Ovary (tissue), 9 donors: ENCODE results near the gene IQGAP1. TPM values are rescaled to one million over a fixed set of nuclear protein-coding genes. Genes with fewer than 3 reads are reported as not detected.

Experiments used
- DNase-seq, 5 donors: peaks; one replicate each; pipeline ENCODE4 v3.0.0-alpha.2; 2019 to 2020
- H3K27ac ChIP-seq, 2 donors: fragments of 200-600 bp; one replicate each; pipeline versions ENCODE4 v1.5.1 to v1.8.0; 2019 to 2022
- H3K27me3 ChIP-seq: fragments of 200-600 bp; one replicate; pipeline ENCODE4 v1.8.0; 2022
- H3K36me3 ChIP-seq: fragments of 200-600 bp; sonication (generic); one replicate; pipeline ENCODE4 v1.5.1; 2019
- H3K4me1 ChIP-seq: one replicate; pipeline ENCODE4 v1.8.1; 2013; ENCODE audit warnings: mild to moderate bottlenecking, moderate library complexity; ENCODE audit not compliant: insufficient read depth
- H3K4me3 ChIP-seq: fragments of 200-600 bp; sonication (generic); one replicate; pipeline ENCODE4 v1.5.1; 2017
- H3K9me3 ChIP-seq, 2 donors: fragments of 200-600 bp in 1 of 2; sonication (generic) in 1 of 2; one replicate each; pipeline versions ENCODE4 v1.5.1 to v1.8.1; 2013 to 2019; ENCODE audit warnings: mild to moderate bottlenecking in 1 of 2, moderate library complexity in 1 of 2
- CTCF ChIP-seq, 3 donors: fragments of 450-650 bp in 2 of 3; fragments of 200-600 bp in 1 of 3; IDR thresholded peaks; one replicate each; pipeline versions ENCODE4 v1.5.1 to v1.8.0; 2016 to 2022; ENCODE audit warnings: antibody characterized with exemption in 3 of 3, mild to moderate bottlenecking in 1 of 3
- EP300 ChIP-seq: sonication (generic); formaldehyde crosslinking; IDR thresholded peaks from one replicate; pipeline ENCODE4 v1.6.1; 2017; ENCODE audit warnings: antibody characterized with exemption
- POLR2A ChIP-seq: fragments of 450-650 bp; IDR thresholded peaks from one replicate; pipeline ENCODE4 v1.6.1; 2017; ENCODE audit warnings: antibody characterized with exemption, mild to moderate bottlenecking, moderate library complexity
- WGBS, 3 donors: extraction: QIAGEN DNeasy Blood & Tissue Kit in 1 of 3; methylation state at CpG; one replicate each; pipeline versions ENCODE4 v1.1.5 to v1.1.7; 2013 to 2017; 5-methylcytosine and 5-hydroxymethylcytosine counted together
- intact Hi-C, 4 donors: fragments of 100-400 bp; cut with DNase I; formaldehyde crosslinking; loops; one replicate each; pipeline versions ENCODE4 v1.11.0 to v1.15.1; 2022 to 2023
- polyA plus RNA-seq, 2 donors: library from polyadenylated mRNA; stranded (reverse); fragments of 200-250 nt in 1 of 2; fragments of 350-450 nt in 1 of 2; fragmentation: Illumina TruSeq in 1 of 2; extraction: RNeasy Lipid Tissue Mini Kit (QIAGEN cat#74804) in 1 of 2; gene quantifications; one replicate each; pipeline ENCODE4 v1.2.3, GENCODE V29; 2013 to 2014
- total RNA-seq, 7 donors: library from RNA; depleted of rRNA in 2 of 7; stranded (reverse); fragments of >200 nt in 2 of 7; fragmentation: NEBNext Ultra II Directional in 3 of 7; extraction: Animal tissue kit (Norgen Biotek cat#: 25700) in 3 of 7; gene quantifications; one replicate each; pipeline versions ENCODE4 v1.1.0 to v1.2.4, GENCODE V29; 2016 to 2023
- donor health status: DM: no; HTN: no; CAD: no; lungs with moderate emphysema.
- donor health status: DM: no; HTN: no; CAD: no.
- donor health status: Bipolar disorder and iron deficiency.
- donor health status: DM: yes; HTN: yes; CAD: no.
- donor health status: DM: no; HTN: no; CAD: no.
- donor health status: DM: yes; HTN: yes; CAD: no.

The IQGAP1 gene
- total and polyA plus RNA-seq, 9 donors, result 68.1 to 173 (median 108) TPM

DNA sequence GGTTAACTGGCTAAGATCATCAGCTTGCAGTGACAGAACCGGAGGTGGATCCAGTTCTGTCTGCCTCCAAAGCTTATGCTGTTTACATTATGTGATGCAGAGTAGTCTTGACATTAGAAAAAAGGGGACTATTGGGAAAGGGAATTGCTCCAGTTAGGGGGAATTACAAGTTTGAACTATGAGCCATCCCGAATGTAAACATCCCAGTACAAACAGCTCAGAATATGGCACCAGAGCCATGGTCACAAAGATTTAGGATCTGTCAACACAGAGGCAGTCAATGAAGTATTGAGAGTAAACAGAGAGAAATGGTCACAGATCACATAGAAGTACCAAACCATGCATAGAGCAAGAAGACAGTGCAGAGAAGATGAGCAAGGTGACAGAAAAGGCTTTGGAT lies 101.9 kb downstream of the IQGAP1 start:
- no peaks in the 10 kb centered on the region for H3K36me3 ChIP-seq
- no peak overlapping the region for H3K27ac ChIP-seq
- H3K4me3 ChIP-seq, result no peak overlapping the region
- WGBS, 3 donors, result 90 to 93% (median 91%) methylated on average over 2 of the region's 2 CpGs
- TF ChIP-seq CTCF (IDR thresholded peaks at IDR 0.05) (no peak), POLR2A (no peak), EP300 (no peak)
- no peaks in the 10 kb centered on the region for H3K4me1 ChIP-seq
- intact Hi-C loops, result no loop called here
- H3K27me3 ChIP-seq, result no peaks in the 10 kb centered on the region
- H3K9me3 ChIP-seq, result no peaks in the 10 kb centered on the region
- no peak for DNase-seq

GRCh38 chr15:90493647-90494046 lies 105.6 kb downstream of the IQGAP1 start:
- Histone ChIP-seq H3K4me1 (no peaks in the 10 kb centered on the region), H3K27ac (no peak overlapping the region), H3K27me3 (no peaks in the 10 kb centered on the region), H3K9me3 (no peaks in the 10 kb centered on the region), H3K36me3 (no peaks in the 10 kb centered on the region), H3K4me3 (no peak overlapping the region)
- DNase-seq, result no peak
- TF ChIP-seq EP300 (no peak), CTCF (IDR thresholded peaks at IDR 0.05) (no peak), POLR2A (no peak)
- intact Hi-C loops, result no loop called here

- H3K36me3 ChIP-seq, result no peaks in the 10 kb centered on the region
Observed at GRCh38 chr15:90495067-90495466, 107.0 kb downstream of the IQGAP1 start.

GRCh38 chr15:90496791-90497190 lies 108.7 kb downstream of the IQGAP1 start:
- Histone ChIP-seq H3K9me3 (no peaks in the 10 kb centered on the region), H3K4me1 (no peaks in the 10 kb centered on the region), H3K4me3 (no peak overlapping the region), H3K27me3 (no peaks in the 10 kb centered on the region), H3K27ac (no peak overlapping the region), H3K36me3 (no peaks in the 10 kb centered on the region)
- intact Hi-C loops, result no loop called here
- no peak for DNase-seq
- WGBS, 3 donors, result 51 to 52% (median 52%) methylated on average over 3 of the region's 3 CpGs
- no peak for TF ChIP-seq POLR2A
- no peak for TF ChIP-seq EP300

More at GRCh38 chr15:90495067-90495466, 107.0 kb downstream of the IQGAP1 start:
- Histone ChIP-seq H3K9me3 (no peaks in the 10 kb centered on the region), H3K27ac (no peak overlapping the region), H3K4me1 (no peaks in the 10 kb centered on the region), H3K4me3 (no peak overlapping the region), H3K27me3 (no peaks in the 10 kb centered on the region)
- DNase-seq, result no peak
- WGBS, 3 donors, result 30 to 32% (median 31%) methylated on average over 3 of the region's 3 CpGs
- intact Hi-C loops, result no loop called here
- TF ChIP-seq EP300 (no peak), POLR2A (no peak), CTCF (IDR thresholded peaks at IDR 0.05) (no peak)

GRCh38 chr15:90497376-90497775 lies 109.3 kb downstream of the IQGAP1 start:
- H3K36me3 ChIP-seq, result no peaks in the 10 kb centered on the region
- H3K9me3 ChIP-seq, result no peaks in the 10 kb centered on the region
- no peaks in the 10 kb centered on the region for H3K4me1 ChIP-seq
- DNase-seq, result no peak
- no peak overlapping the region for H3K27ac ChIP-seq
- H3K4me3 ChIP-seq, result no peak overlapping the region
- TF ChIP-seq CTCF (IDR thresholded peaks at IDR 0.05), result no peak
- TF ChIP-seq POLR2A, result no peak
- no peak for TF ChIP-seq EP300
- 75 to 79% (median 76%) methylated on average over 3 of the region's 3 CpGs for WGBS, 3 donors
- H3K27me3 ChIP-seq, result no peaks in the 10 kb centered on the region
- intact Hi-C loops, result no loop called here
